Calu3 (cell line): Measurements from ENCODE around the gene APCDD1L. TPM values are rescaled to one million over a fixed set of nuclear protein-coding genes. Genes with fewer than 3 reads are reported as not detected.

Experiments used
- BruUV-seq: library from RNA; stranded (reverse); fragments of 400-500 nt; replicated peaks from 2 replicates; lab custom pipeline; 2021; lab: Mats Ljungman, UMichigan
- CTCF ChIA-PET: fragments of 300-600 bp; sonication (Branson Sonifier 250); formaldehyde crosslinking; loops from one replicate; lab custom pipeline; 2022; ENCODE audit warnings: antibody characterized with exemption; lab: Charles Lee
- DNase-seq: peaks from one replicate; pipeline ENCODE4 v3.0.0; 2022
- H3K27ac Mint-ChIP-seq: one replicate; pipeline ENCODE4 v1.8.0; 2022; ENCODE audit warnings: mixed read lengths; ENCODE audit not compliant: unreplicated experiment
- H3K27me3 Mint-ChIP-seq: one replicate; pipeline ENCODE4 v1.8.0; 2022; ENCODE audit warnings: mixed read lengths; ENCODE audit not compliant: unreplicated experiment
- H3K36me3 Mint-ChIP-seq: one replicate; pipeline ENCODE4 v1.8.0; 2022; ENCODE audit warnings: mild to moderate bottlenecking, moderate library complexity, mixed read lengths; ENCODE audit not compliant: insufficient read depth, unreplicated experiment
- H3K4me1 Mint-ChIP-seq: one replicate; pipeline ENCODE4 v1.8.0; 2022; ENCODE audit warnings: mild to moderate bottlenecking, low read depth, mixed read lengths; ENCODE audit not compliant: unreplicated experiment
- H3K4me3 Mint-ChIP-seq: one replicate; pipeline ENCODE4 v1.8.0; 2022; ENCODE audit warnings: mild to moderate bottlenecking, low read depth, moderate library complexity, mixed read lengths; ENCODE audit not compliant: unreplicated experiment
- H3K9me3 Mint-ChIP-seq: one replicate; pipeline ENCODE4 v1.8.0; 2022; ENCODE audit warnings: low read depth, mixed read lengths; ENCODE audit not compliant: unreplicated experiment
- intact Hi-C: fragments of 100-400 bp; cut with micrococcal nuclease; formaldehyde crosslinking; loops from one replicate; pipeline ENCODE4 v1.10.0; 2022; ENCODE audit not compliant: unreplicated experiment
- total RNA-seq: library from RNA; stranded (reverse); gene quantifications from 2 replicates; pipeline ENCODE4 v1.2.3, GENCODE V29; 2022
- TF ChIP-seq, protein P1 (sequence below): fragments of 200-600 bp; IDR thresholded peaks from one replicate; pipeline ENCODE4 v1.8.0; 2022; ENCODE audit warnings: antibody characterized with exemption; ENCODE audit not compliant: unreplicated experiment

APCDD1L gene
- total RNA-seq, 1 experiment from 2014 or later = not detected

GRCh38 chr20:58557733-58558342, 42.6 kb upstream of the APCDD1L start:
- Mint-ChIP-seq H3K4me3 (no peak overlapping the region), H3K4me1 (no peaks in the 10 kb centered on the region), H3K36me3 (no peaks in the 10 kb centered on the region), H3K27ac (no peak overlapping the region), H3K9me3 (no peaks in the 10 kb centered on the region), H3K27me3 (peaks cover 90% of the 10 kb centered on the region)
- CTCF ChIA-PET = interaction anchor here (0.7 kb wide), 1 partner anchor 10 kb away, joined by 3 read pairs; no protein-coding TSS in a partner anchor
- DNase-seq = no peak
- TF ChIP-seq, protein P1, sequence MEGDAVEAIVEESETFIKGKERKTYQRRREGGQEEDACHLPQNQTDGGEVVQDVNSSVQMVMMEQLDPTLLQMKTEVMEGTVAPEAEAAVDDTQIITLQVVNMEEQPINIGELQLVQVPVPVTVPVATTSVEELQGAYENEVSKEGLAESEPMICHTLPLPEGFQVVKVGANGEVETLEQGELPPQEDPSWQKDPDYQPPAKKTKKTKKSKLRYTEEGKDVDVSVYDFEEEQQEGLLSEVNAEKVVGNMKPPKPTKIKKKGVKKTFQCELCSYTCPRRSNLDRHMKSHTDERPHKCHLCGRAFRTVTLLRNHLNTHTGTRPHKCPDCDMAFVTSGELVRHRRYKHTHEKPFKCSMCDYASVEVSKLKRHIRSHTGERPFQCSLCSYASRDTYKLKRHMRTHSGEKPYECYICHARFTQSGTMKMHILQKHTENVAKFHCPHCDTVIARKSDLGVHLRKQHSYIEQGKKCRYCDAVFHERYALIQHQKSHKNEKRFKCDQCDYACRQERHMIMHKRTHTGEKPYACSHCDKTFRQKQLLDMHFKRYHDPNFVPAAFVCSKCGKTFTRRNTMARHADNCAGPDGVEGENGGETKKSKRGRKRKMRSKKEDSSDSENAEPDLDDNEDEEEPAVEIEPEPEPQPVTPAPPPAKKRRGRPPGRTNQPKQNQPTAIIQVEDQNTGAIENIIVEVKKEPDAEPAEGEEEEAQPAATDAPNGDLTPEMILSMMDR = no peak
- no TSS peak for BruUV-seq
- intact Hi-C loops = no loop called here

- TF ChIP-seq, protein P1 = no peak
- no peak for DNase-seq
- Mint-ChIP-seq H3K4me3 (no peak overlapping the region), H3K27ac (no peak overlapping the region), H3K4me1 (no peaks in the 10 kb centered on the region), H3K27me3 (peaks cover 90% of the 10 kb centered on the region), H3K36me3 (no peaks in the 10 kb centered on the region), H3K9me3 (no peaks in the 10 kb centered on the region)
- intact Hi-C loops = no loop called here
- CTCF ChIA-PET = no interaction called here
- no TSS peak for BruUV-seq
Observed at GRCh38 chr20:58556961-58557360, 41.8 kb upstream of the APCDD1L start.

- CTCF ChIA-PET = interaction anchor here (0.8 to 0.9 kb wide), 2 partner anchors 11 to 96 kb away, joined by 3 read pairs; partner anchors contain the start of gene STX16
- intact Hi-C loops = no loop called here
- no TSS peak for BruUV-seq
- Mint-ChIP-seq H3K36me3 (no peaks in the 10 kb centered on the region), H3K4me3 (no peak overlapping the region), H3K27me3 (peaks cover 88% of the 10 kb centered on the region), H3K27ac (no peak overlapping the region), H3K4me1 (no peaks in the 10 kb centered on the region), H3K9me3 (no peaks in the 10 kb centered on the region)
- TF ChIP-seq, protein P1 = no peak
- no peak for DNase-seq
Observed at GRCh38 chr20:58555078-58555765, 40.0 kb upstream of the APCDD1L start.

DNA sequence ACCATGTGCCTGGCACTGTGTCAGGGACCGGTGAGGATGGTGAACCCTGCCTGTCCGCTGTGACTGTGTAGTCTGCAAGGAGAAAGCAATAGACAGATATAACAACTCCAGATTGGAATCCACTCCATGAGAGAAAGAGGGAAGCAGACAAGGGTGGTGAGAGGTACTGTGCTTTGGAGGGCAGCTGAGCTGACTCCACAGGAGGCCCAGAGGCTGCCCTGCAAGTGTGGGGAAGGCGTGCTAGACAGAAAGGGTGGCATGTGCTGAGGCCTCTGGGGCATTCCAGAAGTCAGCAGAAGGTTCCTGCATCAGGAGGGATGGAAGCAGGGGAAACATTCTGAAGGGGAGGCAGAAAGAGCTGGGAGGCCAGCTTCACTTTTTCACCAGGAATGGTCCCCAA, 39.3 kb upstream of the APCDD1L start:
- Mint-ChIP-seq H3K27ac (no peak overlapping the region), H3K27me3 (peaks cover 88% of the 10 kb centered on the region), H3K4me1 (no peaks in the 10 kb centered on the region), H3K9me3 (no peaks in the 10 kb centered on the region), H3K36me3 (no peaks in the 10 kb centered on the region), H3K4me3 (no peak overlapping the region)
- TF ChIP-seq, protein P1 = no peak
- no peak for DNase-seq
- intact Hi-C loops = no loop called here
- BruUV-seq = no TSS peak
- CTCF ChIA-PET = interaction anchor here (0.6 to 0.8 kb wide), 2 partner anchors 10 to 500 kb away, joined by 3 read pairs; no protein-coding TSS in a partner anchor
